GM21515 (cell line): Measurements from ENCODE around the gene PLEKHM2.

ENCODE experiments used
- ATAC-seq: cut with Tn5 transposase; IDR thresholded peaks from one replicate; pipeline ENCODE4 v1.9.1; 2021; ENCODE audit not compliant: unreplicated experiment

Gene PLEKHM2

GRCh38 chr1:15722836-15723532 is 38.9 kb downstream of the PLEKHM2 start:
- no peak for ATAC-seq

- ATAC-seq, result no peak
These were observed 39.6 kb downstream of the PLEKHM2 start for GRCh38 chr1:15723631-15724246.

GRCh38 chr1:15724949-15725880 is 41.1 kb downstream of the PLEKHM2 start:
- no peak for ATAC-seq

- no peak for ATAC-seq
These were observed 42.4 kb downstream of the PLEKHM2 start for GRCh38 chr1:15726508-15726907.

GRCh38 chr1:15727021-15727420 is 42.9 kb downstream of the PLEKHM2 start:
- ATAC-seq, result no peak

GRCh38 chr1:15727424-15727823 is 43.3 kb downstream of the PLEKHM2 start:
- no peak for ATAC-seq

GRCh38 chr1:15727866-15728534 is 43.9 kb downstream of the PLEKHM2 start:
- ATAC-seq, result no peak

- ATAC-seq, result no peak
These were observed 45.0 kb downstream of the PLEKHM2 start for GRCh38 chr1:15728937-15729657.

- ATAC-seq, result no peak
These were observed 46.3 kb downstream of the PLEKHM2 start for GRCh38 chr1:15730423-15730822.

- no peak for ATAC-seq
These were observed 46.8 kb downstream of the PLEKHM2 start for GRCh38 chr1:15730936-15731335.

- ATAC-seq, result no peak
These were observed 47.9 kb downstream of the PLEKHM2 start for GRCh38 chr1:15731735-15732685.

GRCh38 chr1:15732686-15733081 is 48.6 kb downstream of the PLEKHM2 start:
- no peak for ATAC-seq

GRCh38 chr1:15733218-15733725 is 49.2 kb downstream of the PLEKHM2 start:
- ATAC-seq, result no peak

GRCh38 chr1:15733726-15734226 is 49.7 kb downstream of the PLEKHM2 start:
- ATAC-seq, result no peak

- no peak for ATAC-seq
These were observed 50.2 kb downstream of the PLEKHM2 start for GRCh38 chr1:15734296-15734695.

GRCh38 chr1:15734901-15735300 is 50.8 kb downstream of the PLEKHM2 start:
- ATAC-seq, result no peak

GRCh38 chr1:15735304-15736037 is 51.4 kb downstream of the PLEKHM2 start:
- ATAC-seq, result no peak
